Keratinocyte (primary cell): Measurements from ENCODE around the gene PAQR5. TPM values are rescaled to one million over a fixed set of nuclear protein-coding genes. Genes with fewer than 3 reads are reported as not detected.

Experiments used
- DNase-seq: peaks from one replicate; pipeline ENCODE4 v3.0.0-alpha.2; 2011; ENCODE audit warnings: low read depth, missing footprints, low spot score
- FAIRE-seq: peaks from 2 replicates; lab custom pipeline; 2011; peaks lifted over from hg19 to GRCh38; lab: Jason Lieb, UNC
- H2AFZ ChIP-seq: 2 replicates; pipeline ENCODE4 v1.6.0; 2012; ENCODE audit warnings: low read length, control low read depth, inconsistent platforms; ENCODE audit not compliant: control insufficient read depth
- H3K27ac ChIP-seq: 2 replicates; pipeline ENCODE4 v1.5.1; 2011; ENCODE audit warnings: low read length; ENCODE audit not compliant: control insufficient read depth, insufficient read depth
- H3K27me3 ChIP-seq: 3 replicates; pipeline ENCODE4 v1.6.0; 2011; ENCODE audit warnings: low read length; ENCODE audit not compliant: control insufficient read depth, insufficient read depth; ENCODE audit errors: extremely low read depth
- H3K36me3 ChIP-seq, 2 experiments: 2 replicates in 1 of 2; 3 replicates in 1 of 2; pipeline ENCODE4 v1.5.1; 2011; ENCODE audit warnings: low read length in 2 of 2, mild to moderate bottlenecking in 1 of 2; ENCODE audit not compliant: control insufficient read depth in 2 of 2, insufficient read depth in 2 of 2; ENCODE audit errors: extremely low read depth in 1 of 2
- H3K4me1 ChIP-seq: 3 replicates; pipeline ENCODE4 v1.5.1; 2011; ENCODE audit warnings: low read length; ENCODE audit not compliant: control insufficient read depth, insufficient read depth; ENCODE audit errors: extremely low read depth
- H3K4me2 ChIP-seq: 3 replicates; pipeline ENCODE4 v1.6.0; 2011; ENCODE audit warnings: low read depth, low read length; ENCODE audit not compliant: control insufficient read depth, insufficient read depth; ENCODE audit errors: extremely low read depth
- H3K4me3 ChIP-seq, 3 experiments: fragments of 200-600 bp in 1 of 3; sonication (generic) in 1 of 3; 2 replicates in 2 of 3; 3 replicates in 1 of 3; pipeline ENCODE4 v1.5.1; 2011 to 2016; ENCODE audit warnings: low read length in 3 of 3, mild to moderate bottlenecking in 3 of 3, control low read depth in 2 of 3, inconsistent platforms in 1 of 3, low read depth in 1 of 3, mixed read lengths in 1 of 3, mixed run types in 1 of 3, moderate library complexity in 1 of 3; ENCODE audit not compliant: control insufficient read depth in 2 of 3, insufficient read depth in 2 of 3; ENCODE audit errors: extremely low read depth in 1 of 3
- H3K79me2 ChIP-seq: 2 replicates; pipeline ENCODE4 v1.6.0; 2012; ENCODE audit warnings: low read length; ENCODE audit not compliant: control insufficient read depth, insufficient read depth
- H3K9ac ChIP-seq: 3 replicates; pipeline ENCODE4 v1.6.0; 2011; ENCODE audit warnings: low read length; ENCODE audit not compliant: control insufficient read depth, insufficient read depth; ENCODE audit errors: extremely low read depth
- H3K9me1 ChIP-seq: 3 replicates; pipeline ENCODE4 v1.6.0; 2011; ENCODE audit warnings: low read length; ENCODE audit not compliant: control insufficient read depth, insufficient read depth; ENCODE audit errors: extremely low read depth
- H3K9me3 ChIP-seq: 2 replicates; pipeline ENCODE4 v1.5.1; 2012; ENCODE audit warnings: low read depth, low read length; ENCODE audit not compliant: control insufficient read depth
- H4K20me1 ChIP-seq: 3 replicates; pipeline ENCODE4 v1.6.0; 2011; ENCODE audit warnings: low read length; ENCODE audit not compliant: control insufficient read depth, insufficient read depth; ENCODE audit errors: extremely low read depth
- CTCF ChIP-seq, 3 experiments: IDR thresholded peaks in 1 of 3; conservative IDR thresholded peaks in 1 of 3; optimal IDR thresholded peaks in 1 of 3; 2 replicates in 2 of 3; 3 replicates in 1 of 3; pipeline versions ENCODE3 to v1.5.1; 2011; ENCODE audit warnings: low read length in 3 of 3, mild to moderate bottlenecking in 3 of 3, moderate library complexity in 2 of 3, control low read depth in 1 of 3, inconsistent platforms in 1 of 3; ENCODE audit not compliant: insufficient read depth in 2 of 3; ENCODE audit errors: extremely low read depth in 1 of 3
- EZH2 ChIP-seq: IDR thresholded peaks from one replicate; pipeline ENCODE4 v1.6.1; 2012; ENCODE audit warnings: inconsistent platforms, mild to moderate bottlenecking, low read length, moderate library complexity
- dilution Hi-C: fragments of 300-500 bp; cut with MboI; formaldehyde crosslinking; loops from one replicate; pipeline ENCODE4 v1.7.0; 2020; ENCODE audit warnings: low sequenced_read_pairs; ENCODE audit not compliant: extremely low pct_ligation_motif_present
- polyA plus RNA-seq, 5 experiments: library from polyadenylated mRNA; depleted of rRNA in 3 of 5; stranded (reverse) in 3 of 5; stranded (forward) in 1 of 5; unstranded in 1 of 5; fragments of >200 nt; gene quantifications; 1 replicate in 1 of 5; 2 replicates in 3 of 5; 3 replicates in 1 of 5; pipeline versions ENCODE4 v1.2.1 to v1.2.3, GENCODE V29; 2011 to 2012; ENCODE audit warnings: missing spikeins in 2 of 5, low read depth in 1 of 5, low replicate concordance in 1 of 5

Gene PAQR5
- polyA plus RNA-seq, 1 donor (not counting 4 experiments of a cell fraction or from before 2014, with no cell fraction given), result 0.30 TPM

GRCh38 chr15:69292826-69293420, 5.8 kb upstream of the PAQR5 start:
- dilution Hi-C loops, result no loop called here
- H3K9ac ChIP-seq, result no peak overlapping the region
- no peak overlapping the region for H2AFZ ChIP-seq
- no peaks in the 10 kb centered on the region for H3K9me1 ChIP-seq
- H3K79me2 ChIP-seq, result no peaks in the 10 kb centered on the region
- no peak overlapping the region for H3K4me3 ChIP-seq
- no peak for DNase-seq
- no peak overlapping the region for H3K4me2 ChIP-seq
- H3K4me1 ChIP-seq, result peaks cover 12% of the 10 kb centered on the region
- no peaks in the 10 kb centered on the region for H3K9me3 ChIP-seq
- H3K27me3 ChIP-seq, result peaks cover 18% of the 10 kb centered on the region
- no peak for FAIRE-seq
- no peaks in the 10 kb centered on the region for H4K20me1 ChIP-seq
- H3K27ac ChIP-seq, result no peak overlapping the region
- TF ChIP-seq EZH2 (no peak), CTCF (optimal IDR thresholded peaks at IDR 0.05 in 1 of 3, IDR thresholded peaks at IDR 0.05 in 1 of 3, conservative IDR thresholded peaks at IDR 0.05 in 1 of 3; ENCODE audit: extremely low read depth in 1 of 3, insufficient read depth in 2 of 3, low read length in 3 of 3) (no peak)
- no peaks in the 10 kb centered on the region for H3K36me3 ChIP-seq

DNA sequence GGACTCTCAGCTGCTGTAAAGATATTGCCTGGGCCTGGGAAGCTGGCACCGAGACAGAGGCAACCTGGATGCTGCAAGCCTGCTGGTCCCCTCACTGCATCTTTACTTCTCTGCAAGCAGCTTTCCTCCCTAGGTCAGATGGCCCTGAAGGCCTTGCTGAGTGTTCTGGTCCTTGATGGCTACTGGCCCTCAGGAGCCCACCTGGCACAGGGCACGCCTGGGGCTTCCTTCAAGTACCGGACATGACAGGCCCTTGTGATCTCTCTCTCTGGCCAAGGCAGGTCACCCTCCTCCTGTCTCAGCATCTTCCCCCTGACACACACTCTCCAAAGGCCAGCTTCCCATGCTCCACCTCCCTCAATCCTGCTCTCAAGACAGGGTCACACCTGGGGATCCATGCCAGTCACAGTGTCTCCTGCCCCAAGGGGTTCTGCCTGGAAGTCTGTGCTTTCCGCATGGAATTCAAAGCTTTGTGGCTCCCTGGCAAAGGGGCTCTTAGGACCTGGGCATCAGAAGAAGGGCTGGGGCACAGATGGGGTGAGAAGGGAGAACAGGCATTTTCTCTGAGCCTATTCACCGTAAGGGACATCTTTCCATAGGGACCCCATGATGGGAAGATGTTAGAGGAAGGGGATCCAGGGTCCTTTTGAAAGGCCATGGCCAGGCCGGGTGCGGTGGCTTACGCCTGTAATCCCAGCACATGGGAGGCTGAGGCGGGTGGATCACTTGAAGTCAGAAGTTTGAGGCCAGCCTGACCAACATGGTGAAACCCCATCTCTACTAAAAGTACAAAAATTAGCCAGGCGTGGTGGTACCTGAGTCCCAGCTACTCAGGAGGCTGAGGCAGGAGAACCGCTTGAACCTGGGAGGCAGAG, 4.7 kb upstream of the PAQR5 start:
- no peak overlapping the region for H2AFZ ChIP-seq
- dilution Hi-C loops, result no loop called here
- no peak overlapping the region for H3K4me2 ChIP-seq
- H3K9ac ChIP-seq, result no peak overlapping the region
- no peaks in the 10 kb centered on the region for H3K9me3 ChIP-seq
- FAIRE-seq (no peak), DNase-seq (no peak)
- no peaks in the 10 kb centered on the region for H3K9me1 ChIP-seq
- H3K4me3 ChIP-seq, result no peak overlapping the region
- peaks cover 8% of the 10 kb centered on the region for H3K4me1 ChIP-seq
- H4K20me1 ChIP-seq, result no peaks in the 10 kb centered on the region
- H3K27me3 ChIP-seq, result peaks cover 28% of the 10 kb centered on the region
- H3K79me2 ChIP-seq, result no peaks in the 10 kb centered on the region
- no peak overlapping the region for H3K27ac ChIP-seq
- no peaks in the 10 kb centered on the region for H3K36me3 ChIP-seq
- TF ChIP-seq CTCF (optimal IDR thresholded peaks at IDR 0.05 in 1 of 3, IDR thresholded peaks at IDR 0.05 in 1 of 3, conservative IDR thresholded peaks at IDR 0.05 in 1 of 3; ENCODE audit: extremely low read depth in 1 of 3, insufficient read depth in 2 of 3, low read length in 3 of 3) (no peak), EZH2 (no peak)
